Mononuclear cell (primary cell): ENCODE measurements around the gene HOXD9. TPM values are rescaled to one million over a fixed set of nuclear protein-coding genes. Genes with fewer than 3 reads are reported as not detected.

Source experiments
- H3K27me3 ChIP-seq: 2 replicates; pipeline ENCODE4 v1.6.0; 2011; ENCODE audit warnings: low read length, control low read depth; ENCODE audit not compliant: insufficient read depth
- H3K4me1 ChIP-seq: 2 replicates; pipeline ENCODE4 v1.5.1; 2011; ENCODE audit warnings: mild to moderate bottlenecking, low read length, control low read depth; ENCODE audit not compliant: insufficient read depth
- H3K4me3 ChIP-seq: 2 replicates; pipeline ENCODE4 v1.5.1; 2011; ENCODE audit warnings: mild to moderate bottlenecking, low read length, moderate library complexity
- H3K9me3 ChIP-seq: 2 replicates; pipeline ENCODE4 v1.5.1; 2011; ENCODE audit warnings: low read depth, mild to moderate bottlenecking, control low read depth, low read length
- total RNA-seq: library from RNA; depleted of rRNA; stranded (reverse); fragments of >200 nt; gene quantifications from one replicate; pipeline ENCODE4 v1.2.3, GENCODE V29; 2012

HOXD9 gene
- total RNA-seq, 1 donor, result not detected

- Histone ChIP-seq H3K9me3 (no peaks in the 10 kb centered on the region), H3K4me1 (peaks cover 24% of the 10 kb centered on the region), H3K4me3 (no peak overlapping the region), H3K27me3 (peaks cover 92% of the 10 kb centered on the region)
Observed at GRCh38 chr2:176130957-176131847, 8.7 kb downstream of the HOXD9 start.

GRCh38 chr2:176131848-176132158 lies 9.3 kb downstream of the HOXD9 start:
- peaks cover 92% of the 10 kb centered on the region for H3K27me3 ChIP-seq
- no peaks in the 10 kb centered on the region for H3K9me3 ChIP-seq
- H3K4me1 ChIP-seq, result peaks cover 29% of the 10 kb centered on the region
- H3K4me3 ChIP-seq, result no peak overlapping the region

- H3K4me1 ChIP-seq, result peaks cover 30% of the 10 kb centered on the region
- no peak overlapping the region for H3K4me3 ChIP-seq
- no peaks in the 10 kb centered on the region for H3K9me3 ChIP-seq
- peaks cover 92% of the 10 kb centered on the region for H3K27me3 ChIP-seq
Observed at GRCh38 chr2:176132205-176133171, 10.0 kb downstream of the HOXD9 start.

- H3K9me3 ChIP-seq, result no peaks in the 10 kb centered on the region
- peaks cover 92% of the 10 kb centered on the region for H3K27me3 ChIP-seq
- H3K4me3 ChIP-seq, result no peak overlapping the region
- H3K4me1 ChIP-seq, result peaks cover 30% of the 10 kb centered on the region
Observed at GRCh38 chr2:176133389-176133788, 10.9 kb downstream of the HOXD9 start.

- peaks cover 27% of the 10 kb centered on the region for H3K4me1 ChIP-seq
- H3K27me3 ChIP-seq, result peaks cover 92% of the 10 kb centered on the region
- H3K4me3 ChIP-seq, result no peak overlapping the region
- no peaks in the 10 kb centered on the region for H3K9me3 ChIP-seq
Observed at GRCh38 chr2:176134035-176134434, 11.5 kb downstream of the HOXD9 start.

- Histone ChIP-seq H3K4me1 (peaks cover 23% of the 10 kb centered on the region), H3K27me3 (peaks cover 96% of the 10 kb centered on the region), H3K9me3 (no peaks in the 10 kb centered on the region), H3K4me3 (no peak overlapping the region)
Observed at GRCh38 chr2:176135035-176135440, 12.5 kb downstream of the HOXD9 start.

GRCh38 chr2:176136374-176137251 lies 14.1 kb downstream of the HOXD9 start:
- Histone ChIP-seq H3K9me3 (no peaks in the 10 kb centered on the region), H3K4me1 (peaks cover 25% of the 10 kb centered on the region), H3K27me3 (peaks cover 99% of the 10 kb centered on the region), H3K4me3 (no peak overlapping the region)

- Histone ChIP-seq H3K27me3 (peaks cover 99% of the 10 kb centered on the region), H3K4me3 (no peak overlapping the region), H3K9me3 (no peaks in the 10 kb centered on the region), H3K4me1 (peaks cover 25% of the 10 kb centered on the region)
Observed at GRCh38 chr2:176137252-176137580, 14.7 kb downstream of the HOXD9 start.

- Histone ChIP-seq H3K9me3 (no peaks in the 10 kb centered on the region), H3K4me3 (no peak overlapping the region), H3K27me3 (peaks cover 99% of the 10 kb centered on the region), H3K4me1 (peaks cover 18% of the 10 kb centered on the region)
Observed at GRCh38 chr2:176137906-176138305, 15.4 kb downstream of the HOXD9 start.

- peaks cover 18% of the 10 kb centered on the region for H3K4me1 ChIP-seq
- H3K27me3 ChIP-seq, result peaks cover 99% of the 10 kb centered on the region
- H3K9me3 ChIP-seq, result no peaks in the 10 kb centered on the region
- no peak overlapping the region for H3K4me3 ChIP-seq
Observed at GRCh38 chr2:176138526-176138922, 16.0 kb downstream of the HOXD9 start.

GRCh38 chr2:176138923-176139660 lies 16.6 kb downstream of the HOXD9 start:
- Histone ChIP-seq H3K4me1 (peaks cover 18% of the 10 kb centered on the region), H3K27me3 (peaks cover 99% of the 10 kb centered on the region), H3K9me3 (no peaks in the 10 kb centered on the region), H3K4me3 (no peak overlapping the region)

- Histone ChIP-seq H3K27me3 (peaks cover 96% of the 10 kb centered on the region), H3K9me3 (no peaks in the 10 kb centered on the region), H3K4me1 (peaks cover 18% of the 10 kb centered on the region), H3K4me3 (no peak overlapping the region)
Observed at GRCh38 chr2:176139661-176140512, 17.4 kb downstream of the HOXD9 start.

GRCh38 chr2:176140513-176141317 lies 18.2 kb downstream of the HOXD9 start:
- Histone ChIP-seq H3K4me3 (no peak overlapping the region), H3K27me3 (peaks cover 96% of the 10 kb centered on the region), H3K9me3 (no peaks in the 10 kb centered on the region), H3K4me1 (peaks cover 18% of the 10 kb centered on the region)
